Stimulated activated CD8-positive, alpha-beta memory T cell treated with anti-CD3 and anti-CD28 coated beads, Interleukin-7, amount 100 ng/mL, for 1 hour (primary cell): ENCODE measurements around the gene UBQLNL.
A peak's percentile ranks its signal among the peaks of the same experiment; 100 is the strongest.

Experiments used
- DNase-seq, 2 donors: peaks; one replicate each; pipeline ENCODE4 v3.0.0-alpha.2; 2020; ENCODE audit warnings: low read depth in 2 of 2

Gene UBQLNL

DNA sequence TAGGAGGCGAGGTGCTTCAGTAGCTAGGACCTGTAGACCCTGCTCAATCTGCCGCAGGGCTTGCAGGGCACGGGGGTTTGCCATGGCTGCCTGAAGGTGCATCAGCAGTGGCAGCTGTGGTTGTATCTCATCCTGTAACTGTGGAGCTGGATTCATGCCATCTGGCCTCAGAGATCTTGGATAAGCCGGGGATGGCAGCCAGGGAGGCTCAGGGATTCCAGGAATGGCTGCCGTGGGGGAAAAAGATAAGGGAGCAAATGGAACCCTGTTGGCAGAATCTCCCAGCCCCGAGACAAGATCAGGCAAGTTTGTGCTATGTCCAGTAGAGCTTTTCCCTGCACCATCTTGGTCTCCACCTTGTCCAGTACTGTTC, 8.6 kb downstream of the UBQLNL start:
- DNase-seq, result no peak

DNA sequence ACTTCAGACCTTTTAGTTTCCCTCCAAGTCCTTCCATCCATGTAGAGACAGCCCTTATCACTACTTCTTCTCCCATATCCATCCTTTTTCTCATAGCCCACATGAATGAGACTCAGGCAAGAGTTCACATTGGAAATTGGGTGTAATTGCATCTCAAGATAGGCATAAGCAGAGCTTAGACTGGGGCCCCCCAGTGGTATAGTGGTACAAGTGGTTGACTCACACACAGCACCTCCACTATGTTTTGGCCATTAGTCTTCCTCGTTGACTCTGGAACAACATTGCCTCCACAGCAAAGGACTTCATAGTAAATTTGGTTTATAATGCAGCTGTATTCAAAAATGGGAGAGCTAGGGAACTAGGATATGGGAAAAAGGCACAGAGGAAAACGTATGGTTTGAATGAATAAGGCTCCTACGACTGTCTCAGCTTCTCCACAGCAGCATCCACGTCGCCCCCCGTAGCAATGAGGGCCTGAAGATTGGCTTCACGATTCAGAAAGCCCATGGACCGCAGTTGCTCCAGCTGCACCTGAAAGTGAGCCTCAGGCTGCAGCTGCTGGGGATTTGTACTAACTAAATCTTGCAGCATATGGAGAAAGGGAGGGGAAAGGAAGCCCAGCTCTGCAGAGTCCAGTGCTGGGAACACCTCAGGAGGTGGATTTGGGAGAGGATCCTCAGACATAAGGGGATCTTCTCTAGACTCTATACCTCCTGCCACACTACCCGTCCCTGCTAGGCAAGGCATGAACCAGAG, 9.1 kb downstream of the UBQLNL start:
- DNase-seq, result no peak

DNA sequence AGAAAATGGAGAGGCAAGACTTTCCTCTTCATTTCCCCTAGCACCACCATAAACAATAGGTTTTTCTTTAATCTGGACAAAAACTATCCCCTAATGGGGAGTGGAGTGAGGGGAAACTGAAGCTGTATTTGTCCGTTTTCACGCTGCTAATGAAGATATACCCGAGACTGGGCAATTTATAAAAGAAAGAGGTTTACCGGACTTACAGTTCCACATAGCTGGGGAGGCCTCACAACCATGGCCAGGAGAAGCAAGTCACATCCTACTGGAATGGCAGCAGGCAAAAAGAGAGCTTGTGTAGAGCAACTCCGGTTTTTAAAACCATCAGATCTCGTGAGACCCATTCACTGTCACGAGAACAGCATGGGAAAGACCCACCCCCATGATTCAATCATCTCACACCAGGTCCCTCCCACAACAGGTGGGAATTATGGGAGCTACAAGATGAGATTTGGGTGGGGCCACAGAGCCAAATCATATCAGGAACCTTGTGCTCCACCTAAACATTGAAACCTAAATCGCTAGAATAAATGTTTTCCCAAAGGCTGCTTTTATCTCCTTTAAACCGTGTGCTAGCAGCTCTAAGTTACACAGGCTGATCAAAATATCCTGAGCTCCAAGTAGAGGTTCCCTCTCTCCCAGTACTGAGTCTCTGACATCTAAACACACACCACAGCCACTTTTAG, 11.0 kb downstream of the UBQLNL start:
- no peak for DNase-seq

DNA sequence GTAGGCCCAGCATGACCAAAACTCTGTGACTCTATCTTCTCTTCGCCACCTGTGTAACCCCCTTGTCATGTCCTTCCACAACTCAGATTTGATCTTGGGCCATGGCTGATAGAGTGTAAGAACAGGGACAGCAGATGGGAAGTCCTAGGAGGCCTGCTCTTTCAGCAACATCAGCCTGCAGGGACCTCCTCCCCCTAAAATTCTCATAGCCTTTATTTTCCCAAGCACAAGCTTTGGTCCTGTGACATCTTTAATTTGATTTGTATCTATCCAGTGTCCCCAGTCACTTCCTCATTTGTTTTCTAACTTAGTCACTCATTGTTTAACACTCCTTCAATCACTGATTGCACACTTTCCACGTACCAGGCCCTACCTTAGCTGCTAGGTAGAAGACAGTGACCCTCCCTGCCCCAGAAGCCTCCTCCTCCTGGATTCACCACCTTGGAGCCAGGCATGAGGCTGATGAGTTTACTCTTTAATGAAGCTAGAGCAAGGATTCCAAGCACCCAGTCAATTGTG, 12.0 kb downstream of the UBQLNL start:
- DNase-seq, result no peak

DNA sequence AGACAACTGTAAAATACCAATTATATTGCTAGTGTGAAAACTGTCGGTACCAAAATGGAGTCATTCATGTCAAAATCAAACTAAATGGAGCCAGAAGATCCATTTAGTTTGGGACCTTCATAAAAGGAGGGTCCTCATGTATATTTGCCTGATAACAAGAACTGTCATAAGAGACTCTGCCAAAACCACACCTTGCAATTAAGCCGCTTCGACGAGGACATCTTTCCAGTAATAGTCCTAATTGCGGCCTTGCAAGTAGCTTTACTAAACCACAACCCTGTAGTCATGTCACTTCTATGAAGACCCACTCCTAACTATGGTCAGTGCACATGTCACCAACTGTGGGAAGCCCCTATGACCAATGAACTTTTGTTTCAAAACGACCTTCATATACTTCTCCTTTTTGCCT, 16.1 kb downstream of the UBQLNL start:
- DNase-seq, result no peak

DNA sequence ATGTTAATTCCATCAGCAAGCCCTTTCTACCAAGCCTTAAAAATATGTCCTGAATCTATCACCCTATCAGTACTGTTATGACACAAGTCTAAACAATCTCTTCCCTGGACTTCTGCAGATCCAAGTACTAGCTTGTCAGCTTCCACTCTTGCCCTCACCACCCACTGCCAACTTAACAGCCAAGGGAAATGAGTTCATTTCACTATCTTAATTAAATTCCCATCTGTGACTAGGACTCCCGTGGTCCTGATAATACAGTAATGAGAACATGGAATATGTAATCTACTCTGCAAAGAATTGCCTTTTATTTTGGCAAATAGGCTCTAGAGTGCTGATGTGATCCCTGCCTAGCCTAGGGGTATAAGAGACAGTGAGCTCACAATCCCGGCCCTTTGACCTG, 16.8 kb downstream of the UBQLNL start:
- no peak for DNase-seq

DNA sequence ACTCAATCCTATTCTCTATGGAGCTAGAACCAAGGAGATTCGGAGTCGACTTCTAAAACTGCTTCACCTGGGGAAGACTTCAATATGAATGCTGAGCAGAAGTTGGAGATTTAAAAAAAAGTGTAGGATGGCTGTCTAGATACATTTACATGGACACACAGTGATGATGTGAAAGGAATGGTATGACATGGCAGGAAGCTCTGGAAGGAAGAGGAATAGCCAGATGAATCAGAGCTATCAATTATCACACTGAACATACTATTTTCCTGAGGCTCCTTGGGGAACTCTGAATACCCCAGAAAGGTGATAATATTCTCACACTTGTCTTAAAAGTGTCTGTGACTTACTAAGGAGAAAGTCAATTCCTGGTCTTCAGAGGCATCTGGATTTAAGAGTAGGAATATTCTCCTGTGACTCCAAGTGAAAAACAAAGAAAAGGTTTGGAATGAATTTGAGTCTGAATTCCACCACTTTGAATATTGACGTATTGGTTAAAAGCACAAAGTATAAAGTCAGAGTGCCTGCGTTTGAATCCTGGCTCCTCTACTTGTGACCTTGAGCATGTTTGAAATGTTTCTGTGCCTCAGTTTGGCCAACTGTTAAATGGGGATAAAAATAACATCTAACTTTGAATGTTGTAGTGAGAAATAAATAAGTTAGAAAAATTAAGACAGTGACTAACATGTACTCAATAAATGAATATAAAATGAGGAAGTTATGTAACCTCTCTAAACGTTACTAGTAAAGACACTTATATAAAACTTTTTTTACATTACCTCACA, 26.7 kb downstream of the UBQLNL start:
- no peak for DNase-seq

DNA sequence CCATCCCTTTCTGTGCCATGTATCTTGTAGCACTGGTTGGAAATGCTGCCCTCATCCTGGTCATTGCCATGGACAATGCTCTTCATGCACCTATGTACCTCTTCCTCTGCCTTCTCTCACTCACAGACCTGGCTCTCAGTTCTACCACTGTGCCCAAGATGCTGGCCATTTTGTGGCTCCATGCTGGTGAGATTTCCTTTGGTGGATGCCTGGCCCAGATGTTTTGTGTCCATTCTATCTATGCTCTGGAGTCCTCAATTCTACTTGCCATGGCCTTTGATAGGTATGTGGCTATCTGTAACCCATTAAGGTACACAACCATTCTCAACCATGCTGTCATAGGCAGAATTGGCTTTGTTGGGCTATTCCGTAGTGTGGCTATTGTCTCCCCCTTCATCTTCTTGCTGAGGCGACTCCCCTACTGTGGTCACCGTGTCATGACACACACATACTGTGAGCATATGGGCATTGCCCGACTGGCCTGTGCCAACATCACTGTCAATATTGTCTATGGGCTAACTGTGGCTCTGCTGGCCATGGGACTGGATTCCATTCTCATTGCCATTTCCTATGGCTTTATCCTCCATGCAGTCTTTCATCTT, 27.6 kb downstream of the UBQLNL start:
- no peak for DNase-seq

DNA sequence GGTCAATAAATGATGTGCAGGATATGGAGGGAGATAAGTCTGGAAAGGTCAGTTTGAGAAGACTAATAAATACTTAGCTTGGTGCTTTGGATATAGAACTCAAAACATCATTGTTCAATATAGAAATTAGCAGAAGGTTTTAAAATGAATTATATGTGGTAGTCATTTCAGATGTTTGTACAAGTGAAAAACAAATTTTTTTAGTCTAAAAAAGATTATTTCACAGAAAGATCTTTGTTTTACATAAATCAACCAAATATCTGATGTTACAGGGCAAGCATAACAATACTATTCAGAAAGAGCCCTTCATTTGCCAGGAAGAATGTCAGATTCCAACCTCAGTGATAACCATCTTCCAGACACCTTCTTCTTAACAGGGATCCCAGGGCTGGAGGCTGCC, 28.1 kb downstream of the UBQLNL start, which contains the start of gene OR52D1:
Gene OR52D1, plus strand, starts transcription at position 301 of the 400 bp plus-strand sequence. Its CDS starts 22 bp downstream, at position 323.
- DNase-seq, result no peak

DNA sequence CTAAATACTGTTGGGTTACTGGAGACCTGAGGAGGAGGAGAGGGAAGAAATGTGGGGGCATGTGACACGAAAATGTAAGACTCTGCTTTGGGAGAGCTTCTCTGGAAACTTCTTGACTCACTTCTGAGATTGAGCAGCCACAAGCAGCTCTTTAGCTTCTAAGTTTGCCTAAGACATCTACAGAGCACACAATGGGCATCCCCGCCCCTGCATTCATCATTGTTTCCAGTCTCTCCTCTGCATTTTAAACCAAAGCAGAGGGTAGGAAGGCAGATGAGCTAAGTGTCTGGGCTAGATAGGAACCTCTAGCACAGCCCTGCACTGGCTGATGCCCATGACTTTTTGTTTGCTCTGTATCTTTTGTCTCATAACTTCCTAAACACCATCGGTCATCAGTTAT, 30.1 kb downstream of the UBQLNL start:
- DNase-seq, result no peak

DNA sequence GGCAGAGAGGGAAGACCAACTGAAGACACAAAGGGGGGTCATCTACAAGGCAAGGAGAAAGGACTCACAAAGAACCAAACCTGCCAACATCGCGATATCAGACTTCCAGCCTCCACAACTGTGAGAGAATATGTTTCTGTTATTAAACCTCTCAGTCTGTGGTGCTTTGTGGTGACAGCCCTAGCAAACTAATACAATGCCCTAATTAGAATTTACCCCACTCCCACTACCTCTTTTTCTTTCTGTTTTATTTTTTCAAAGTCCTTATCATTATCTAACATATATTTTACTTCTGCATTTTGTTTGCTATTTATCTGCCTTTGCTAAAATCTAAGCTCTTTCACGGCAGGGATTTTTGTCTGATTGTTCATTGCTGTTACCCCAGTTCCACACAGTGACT, 30.5 kb downstream of the UBQLNL start:
- DNase-seq, result no peak

DNA sequence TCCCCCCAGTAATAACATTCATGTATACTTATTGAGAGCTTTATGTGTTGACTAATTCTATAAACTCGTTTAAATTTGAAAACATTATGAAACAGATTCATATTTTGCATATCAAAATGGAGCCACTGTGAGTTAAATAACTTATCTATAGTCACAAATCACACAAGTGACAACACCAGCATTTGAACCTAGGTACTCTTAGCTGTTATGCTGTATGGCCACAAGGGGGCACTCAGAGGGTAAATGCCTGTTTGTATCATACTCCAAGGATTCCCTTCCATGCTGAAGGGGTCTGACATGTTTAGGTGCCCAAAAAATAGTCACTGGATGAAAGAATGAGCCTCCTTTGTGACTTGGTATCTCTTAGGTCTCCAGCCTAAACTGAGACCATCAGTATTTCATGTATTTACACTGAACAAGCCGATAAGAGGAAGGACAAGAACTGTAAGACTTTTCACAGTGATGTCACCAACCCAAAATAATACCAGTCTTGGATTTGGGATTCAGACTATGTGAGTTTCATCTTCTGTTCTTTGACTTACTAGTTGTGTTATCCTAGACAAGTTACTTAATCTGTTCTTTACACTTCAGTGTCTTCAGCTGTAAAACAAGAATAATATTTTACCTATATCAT, 40.2 kb downstream of the UBQLNL start:
- DNase-seq, result peak in 1 of 2 donors; percentile 5

DNA sequence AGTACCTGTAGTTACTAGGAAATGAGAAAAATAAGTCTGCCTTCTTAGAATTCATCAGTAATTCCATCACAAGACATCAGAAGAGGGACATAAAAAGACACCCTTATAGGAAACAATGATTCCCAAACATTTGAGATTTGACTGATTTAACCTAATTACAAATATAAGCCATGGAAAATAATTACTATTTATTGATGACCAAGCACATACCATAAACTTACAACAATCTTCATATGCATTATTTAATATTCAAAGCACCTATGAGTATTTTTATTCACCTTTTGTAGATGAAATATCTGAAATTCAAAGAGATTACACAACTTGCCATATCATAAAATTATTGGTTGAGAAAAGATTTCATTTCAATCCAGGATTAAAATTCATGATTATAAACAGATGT, 42.6 kb downstream of the UBQLNL start:
- no peak for DNase-seq

DNA sequence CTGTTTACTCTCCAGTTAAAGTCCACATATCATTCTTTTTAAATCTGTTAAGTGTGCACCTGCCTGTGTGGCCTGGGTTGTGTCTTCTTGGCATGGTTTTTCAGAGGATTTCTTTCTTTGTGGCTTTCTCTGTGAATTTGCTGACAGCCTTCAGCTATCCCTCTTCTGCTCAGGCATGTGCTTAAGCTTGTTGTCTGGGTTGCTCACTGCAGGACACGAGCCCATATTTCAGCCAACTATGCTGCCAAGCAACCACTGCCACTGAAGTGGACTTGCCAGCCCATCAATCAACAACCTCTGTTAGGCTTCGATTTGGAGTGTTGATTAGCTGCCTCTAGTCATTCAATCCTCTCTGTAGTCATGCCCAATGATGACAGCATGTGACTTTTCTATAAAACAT, 49.0 kb downstream of the UBQLNL start:
- no peak for DNase-seq
